OCI-LY7 (cell line): Measurements from ENCODE around the gene DENND4A. TPM values are rescaled to one million over a fixed set of nuclear protein-coding genes. Genes with fewer than 3 reads are reported as not detected.
A peak's percentile ranks its signal among the peaks of the same experiment; 100 is the strongest.

Experiments
- BruUV-seq: library from RNA; stranded (reverse); fragments of 400-500 nt; replicated peaks from 2 replicates; lab custom pipeline; 2021; lab: Mats Ljungman, UMichigan
- CTCF ChIA-PET: fragments of 300-600 bp; sonication (Branson Sonifier 250); formaldehyde crosslinking; loops from one replicate; lab custom pipeline; 2022; ENCODE audit warnings: antibody characterized with exemption; ENCODE audit not compliant: unreplicated experiment; lab: Charles Lee
- POLR2A ChIA-PET: fragments of 300-600 bp; sonication (Branson Sonifier 250); formaldehyde crosslinking; loops from one replicate; lab custom pipeline; 2022; ENCODE audit warnings: antibody characterized with exemption; lab: Charles Lee
- DNase-seq: peaks from one replicate; pipeline ENCODE4 v3.0.0-alpha.2; 2015; ENCODE audit warnings: low spot score
- H2AFZ ChIP-seq: fragments of 200-600 bp; sonication (generic), shearing (Covaris generic); 2 replicates; pipeline ENCODE4 v1.6.1; 2014; ENCODE audit warnings: mild to moderate bottlenecking, antibody characterized with exemption, low read length, moderate library complexity
- H3K27ac ChIP-seq: fragments of 200-600 bp; sonication (generic); 2 replicates; pipeline ENCODE4 v1.5.1; 2014; ENCODE audit warnings: mixed run types, low read depth, mild to moderate bottlenecking, moderate library complexity, low read length, inconsistent platforms; ENCODE audit not compliant: poor library complexity, severe bottlenecking
- H3K36me3 ChIP-seq: fragments of 200-600 bp; sonication (generic); 2 replicates; pipeline ENCODE4 v1.6.1; 2014; ENCODE audit warnings: mild to moderate bottlenecking, antibody characterized with exemption, low read length, moderate library complexity, mixed read lengths; ENCODE audit not compliant: insufficient read depth
- H3K4me1 ChIP-seq: fragments of 200-600 bp; sonication (generic); 2 replicates; pipeline ENCODE4 v1.5.1; 2014; ENCODE audit warnings: mild to moderate bottlenecking, low read length; ENCODE audit not compliant: insufficient read depth, poor library complexity, severe bottlenecking
- H3K4me2 ChIP-seq: fragments of 200-600 bp; sonication (generic); 2 replicates; pipeline ENCODE4 v1.6.1; 2014; ENCODE audit warnings: mild to moderate bottlenecking, low read length
- H3K4me3 ChIP-seq: fragments of 200-600 bp; sonication (generic); 2 replicates; pipeline ENCODE4 v1.5.1; 2014; ENCODE audit warnings: mild to moderate bottlenecking, low read depth, low read length; ENCODE audit not compliant: poor library complexity, severe bottlenecking
- H3K79me2 ChIP-seq: fragments of 200-600 bp; sonication (generic); 2 replicates; pipeline ENCODE4 v1.6.1; 2016; ENCODE audit warnings: low read depth, mild to moderate bottlenecking, low read length, moderate library complexity, mixed read lengths; ENCODE audit not compliant: insufficient read depth
- H3K9me2 ChIP-seq: fragments of 200-600 bp; sonication (generic); 2 replicates; pipeline ENCODE4 v1.6.1; 2016; ENCODE audit warnings: mild to moderate bottlenecking, low read length, mixed read lengths; ENCODE audit not compliant: insufficient read depth
- H3K9me3 ChIP-seq: fragments of 200-600 bp; sonication (generic); 2 replicates; pipeline ENCODE4 v1.6.1; 2014; ENCODE audit warnings: mild to moderate bottlenecking, mixed run types, low read length, mixed read lengths
- H4K20me1 ChIP-seq: fragments of 200-600 bp; sonication (generic); 2 replicates; pipeline ENCODE4 v1.6.1; 2014; ENCODE audit warnings: mild to moderate bottlenecking, antibody characterized with exemption, low read length, moderate library complexity, mixed read lengths; ENCODE audit not compliant: insufficient read depth
- EZH2phosphoT487 ChIP-seq: fragments of 200-600 bp; sonication (generic); IDR thresholded peaks from 2 replicates; pipeline ENCODE4 v1.6.1; 2018; ENCODE audit warnings: low read depth, borderline replicate concordance, mild to moderate bottlenecking, mixed run types, antibody characterized with exemption, low read length, moderate library complexity, mixed read lengths
- intact Hi-C: fragments of 100-400 bp; cut with micrococcal nuclease; formaldehyde crosslinking; loops from one replicate; pipeline ENCODE4 v1.10.0; 2022; ENCODE audit not compliant: unreplicated experiment
- total RNA-seq, 2 experiments: library from RNA; depleted of rRNA in 1 of 2; stranded (reverse); fragments of >200 nt in 1 of 2; shearing (Covaris generic) in 1 of 2; gene quantifications; 2 replicates each; pipeline ENCODE4 v1.2.3, GENCODE V29; 2014 to 2022
- TF ChIP-seq, protein P1 (sequence below): fragments of 200-600 bp; sonication (generic); conservative IDR thresholded peaks from 2 replicates; pipeline ENCODE4 v1.5.1; 2014; ENCODE audit warnings: mild to moderate bottlenecking, antibody characterized with exemption, low read length, moderate library complexity, mixed read lengths

DENND4A gene
- total RNA-seq, 2 experiments from 2014 or later: 42.7 to 86.5 TPM

DNA sequence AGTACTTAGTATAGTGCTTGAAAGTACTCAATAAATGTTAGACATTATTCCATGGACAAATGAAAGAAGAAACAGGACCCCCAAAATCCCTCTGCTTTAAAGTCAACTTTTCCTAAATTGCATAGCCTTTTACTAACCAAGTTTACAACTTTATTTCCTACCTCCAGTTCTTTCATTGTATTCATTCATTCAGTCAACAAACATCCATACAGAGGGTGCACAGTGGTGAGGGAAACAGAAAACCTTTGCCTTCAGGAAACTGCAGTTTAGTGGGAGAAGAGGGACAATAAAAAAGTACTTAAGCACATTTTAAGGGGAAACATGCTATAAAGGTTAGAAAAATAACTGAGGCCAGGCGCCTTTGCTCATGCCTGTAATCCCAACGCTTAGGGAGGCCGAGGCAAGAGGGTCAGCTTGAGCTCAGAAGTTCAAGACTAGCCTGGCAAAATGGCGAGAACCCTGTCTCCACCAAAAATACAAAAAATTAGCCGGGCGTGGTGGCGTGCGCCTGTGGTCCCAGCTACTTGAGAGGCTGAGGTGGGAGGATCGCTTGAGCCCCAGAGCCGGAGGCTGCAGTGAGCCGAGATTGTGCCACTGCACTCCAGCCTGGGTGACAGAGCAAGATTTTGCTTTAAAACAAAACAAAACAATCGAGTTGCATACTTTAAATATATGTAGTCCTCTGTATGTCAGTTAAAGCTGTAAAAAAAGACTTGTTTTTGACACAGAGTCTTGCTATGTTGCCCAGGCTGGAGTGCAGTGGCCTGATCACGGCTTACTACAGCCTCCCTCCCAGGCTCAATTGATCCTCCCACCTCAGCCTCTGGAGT is 1.1 kb upstream of the DENND4A start:
- peak overlapping the region; percentile 76 for H3K4me3 ChIP-seq
- no TSS peak for BruUV-seq

DNA sequence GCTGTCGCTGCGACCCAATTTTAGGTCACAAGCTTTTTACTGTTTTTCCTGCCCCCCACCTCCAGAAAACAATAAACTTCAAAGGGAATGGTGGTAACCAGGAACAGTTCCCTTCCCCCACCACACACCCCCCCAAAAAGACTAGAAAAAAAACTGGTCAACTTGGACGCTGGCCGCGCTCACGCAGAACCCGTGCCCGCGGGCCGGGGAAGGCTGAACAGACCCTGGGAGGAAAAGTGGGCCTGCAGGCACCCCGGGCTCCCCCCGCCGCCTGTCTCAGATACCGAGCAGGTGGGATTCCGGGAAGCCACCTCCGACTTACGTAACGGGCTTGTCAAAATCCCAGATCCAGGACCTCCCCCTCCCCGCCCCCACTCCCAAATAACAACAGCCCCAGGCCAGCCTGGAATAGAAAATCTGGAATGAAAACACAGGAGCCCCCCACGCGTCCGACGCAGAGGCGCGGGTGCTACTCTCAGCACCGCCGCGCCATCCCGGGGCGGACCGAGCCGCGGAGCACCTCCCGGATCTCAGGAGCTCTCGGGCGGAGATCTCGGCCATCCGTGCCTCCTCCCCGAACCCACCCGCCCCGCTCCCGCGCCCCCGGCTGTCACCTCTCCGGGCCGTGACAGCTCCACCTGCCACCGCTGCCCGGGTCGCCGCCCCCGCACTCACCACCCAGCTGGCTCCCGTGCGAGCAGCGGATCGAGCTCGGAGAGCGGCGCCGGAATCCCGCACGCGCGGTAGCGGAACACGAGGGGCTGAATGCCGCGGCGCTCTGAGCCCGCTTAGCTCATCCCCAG is 557 bp downstream of the DENND4A start:
- Histone ChIP-seq H3K27ac (peak overlapping the region; percentile 82), H3K4me2 (peak overlapping the region; percentile 81), H4K20me1 (no peaks in the 10 kb centered on the region), H3K4me1 (peaks cover 60% of the 10 kb centered on the region), H3K79me2 (peaks cover 68% of the 10 kb centered on the region), H3K9me3 (no peaks in the 10 kb centered on the region), H3K9me2 (no peaks in the 10 kb centered on the region), H3K36me3 (peaks cover 4% of the 10 kb centered on the region; the same call in 1 of the 2 replicates), H3K4me3 (peak overlapping the region; percentile 96), H2AFZ (peak overlapping the region; percentile 17; the same call in 1 of the 2 replicates)
- POLR2A ChIA-PET: interaction anchor here (0.5 to 3.2 kb wide), 21 partner anchors 9 to 1466 kb away, joined by 3 to 18 read pairs (median 4); no protein-coding TSS in a partner anchor
- peak; percentile 58 for DNase-seq
- CTCF ChIA-PET: no interaction called here
- no peak for TF ChIP-seq EZH2phosphoT487
- TF ChIP-seq, protein P1, sequence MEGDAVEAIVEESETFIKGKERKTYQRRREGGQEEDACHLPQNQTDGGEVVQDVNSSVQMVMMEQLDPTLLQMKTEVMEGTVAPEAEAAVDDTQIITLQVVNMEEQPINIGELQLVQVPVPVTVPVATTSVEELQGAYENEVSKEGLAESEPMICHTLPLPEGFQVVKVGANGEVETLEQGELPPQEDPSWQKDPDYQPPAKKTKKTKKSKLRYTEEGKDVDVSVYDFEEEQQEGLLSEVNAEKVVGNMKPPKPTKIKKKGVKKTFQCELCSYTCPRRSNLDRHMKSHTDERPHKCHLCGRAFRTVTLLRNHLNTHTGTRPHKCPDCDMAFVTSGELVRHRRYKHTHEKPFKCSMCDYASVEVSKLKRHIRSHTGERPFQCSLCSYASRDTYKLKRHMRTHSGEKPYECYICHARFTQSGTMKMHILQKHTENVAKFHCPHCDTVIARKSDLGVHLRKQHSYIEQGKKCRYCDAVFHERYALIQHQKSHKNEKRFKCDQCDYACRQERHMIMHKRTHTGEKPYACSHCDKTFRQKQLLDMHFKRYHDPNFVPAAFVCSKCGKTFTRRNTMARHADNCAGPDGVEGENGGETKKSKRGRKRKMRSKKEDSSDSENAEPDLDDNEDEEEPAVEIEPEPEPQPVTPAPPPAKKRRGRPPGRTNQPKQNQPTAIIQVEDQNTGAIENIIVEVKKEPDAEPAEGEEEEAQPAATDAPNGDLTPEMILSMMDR: no peak
- BruUV-seq: no TSS peak
- intact Hi-C loops: loop anchor here (1.0 to 2.0 kb wide), 2 partner anchors 77 to 87 kb away; partner anchors contain the start of gene RAB11A

More for the DNA sequence above, 1.1 kb upstream of the DENND4A start:
- Histone ChIP-seq H3K36me3 (peaks cover 3% of the 10 kb centered on the region; the same call in 1 of the 2 replicates), H3K4me1 (peaks cover 50% of the 10 kb centered on the region), H3K27ac (peak overlapping the region; percentile 83), H2AFZ (peak overlapping the region; percentile 80), H4K20me1 (no peaks in the 10 kb centered on the region), H3K79me2 (peaks cover 51% of the 10 kb centered on the region), H3K9me3 (no peaks in the 10 kb centered on the region), H3K4me2 (peak overlapping the region; percentile 82), H3K9me2 (no peaks in the 10 kb centered on the region)
- no peak for TF ChIP-seq EZH2phosphoT487
- TF ChIP-seq, protein P1: no peak
- CTCF ChIA-PET: no interaction called here
- intact Hi-C loops: loop anchor here (1.0 to 2.0 kb wide), 2 partner anchors 76 to 89 kb away; partner anchors contain the start of gene RAB11A
- no peak for DNase-seq
- POLR2A ChIA-PET: interaction anchor here (0.6 to 3.2 kb wide), 10 partner anchors 8 to 87 kb away, joined by 3 to 18 read pairs (median 3); no protein-coding TSS in a partner anchor
